Brain pericyte (primary cell): ENCODE results near the gene ALPP.
"Not testable (repeated sequence)": the region's sequence is repeated elsewhere in the genome, so short reads cannot be mapped to it uniquely, and the experiment has no call there.

Experiments
- DNase-seq: peaks from one replicate; pipeline ENCODE4 v3.0.0-alpha.2; 2012; ENCODE audit warnings: low read depth, low spot score

ALPP gene

DNA sequence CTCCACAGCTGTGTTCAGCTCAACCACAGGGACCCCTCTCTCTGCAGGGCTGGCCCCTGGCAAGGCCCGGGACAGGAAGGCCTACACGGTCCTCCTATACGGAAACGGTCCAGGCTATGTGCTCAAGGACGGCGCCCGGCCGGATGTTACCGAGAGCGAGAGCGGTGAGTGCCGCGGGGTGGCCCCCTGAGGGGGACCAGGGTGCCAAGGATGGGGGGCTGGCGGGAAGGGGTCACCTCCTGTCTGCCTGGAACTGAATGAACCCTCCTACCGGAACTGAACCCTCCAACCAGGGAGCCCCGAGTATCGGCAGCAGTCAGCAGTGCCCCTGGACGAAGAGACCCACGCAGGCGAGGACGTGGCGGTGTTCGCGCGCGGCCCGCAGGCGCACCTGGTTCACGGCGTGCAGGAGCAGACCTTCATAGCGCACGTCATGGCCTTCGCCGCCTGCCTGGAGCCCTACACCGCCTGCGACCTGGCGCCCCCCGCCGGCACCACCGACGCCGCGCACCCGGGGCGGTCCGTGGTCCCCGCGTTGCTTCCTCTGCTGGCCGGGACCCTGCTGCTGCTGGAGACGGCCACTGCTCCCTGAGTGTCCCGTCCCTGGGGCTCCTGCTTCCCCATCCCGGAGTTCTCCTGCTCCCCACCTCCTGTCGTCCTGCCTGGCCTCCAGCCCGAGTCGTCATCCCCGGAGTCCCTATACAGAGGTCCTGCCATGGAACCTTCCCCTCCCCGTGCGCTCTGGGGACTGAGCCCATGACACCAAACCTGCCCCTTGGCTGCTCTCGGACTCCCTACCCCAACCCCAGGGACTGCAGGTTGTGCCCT lies 2.9 kb downstream of the ALPP start:
- DNase-seq = not testable (repeated sequence)

DNA sequence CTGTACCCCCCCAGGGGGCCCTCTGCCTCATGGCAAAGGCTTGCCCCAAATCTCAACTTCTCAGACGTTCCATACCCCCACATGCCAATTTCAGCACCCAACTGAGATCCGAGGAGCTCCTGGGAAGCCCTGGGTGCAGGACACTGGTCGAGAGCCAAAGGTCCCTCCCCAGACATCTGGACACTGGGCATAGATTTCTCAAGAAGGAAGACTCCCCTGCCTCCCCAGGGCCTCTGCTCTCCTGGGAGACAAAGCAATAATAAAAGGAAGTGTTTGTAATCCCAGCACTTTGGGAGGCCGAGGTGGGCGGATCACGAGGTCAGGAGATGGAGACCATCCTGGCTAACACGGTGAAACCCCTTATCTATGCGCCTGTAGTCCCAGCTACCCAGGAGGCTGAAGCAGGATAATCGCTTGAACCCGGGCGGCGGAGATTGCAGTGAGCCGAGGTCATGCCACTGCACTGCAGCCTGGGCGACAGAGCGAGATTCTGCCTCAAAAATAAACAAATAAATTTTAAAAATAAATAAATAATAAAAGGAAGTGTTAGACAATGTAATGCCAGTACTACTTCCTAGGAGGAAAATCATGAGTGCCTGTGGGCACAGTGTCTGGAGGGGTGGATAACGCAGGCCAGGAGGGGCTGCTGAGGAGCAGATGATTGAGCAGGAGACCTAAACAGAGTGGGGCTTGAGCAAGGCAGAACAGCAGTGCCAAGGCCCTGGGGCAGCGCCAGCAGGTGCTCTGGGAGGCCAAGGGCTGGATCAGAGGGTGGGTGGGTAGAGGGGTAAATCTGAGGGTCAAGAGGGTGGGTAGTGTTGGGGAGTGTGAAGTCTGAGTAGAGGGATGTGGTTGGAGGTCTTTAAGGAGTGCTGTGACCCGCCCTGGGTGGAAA lies 4.0 kb downstream of the ALPP start:
- DNase-seq = no peak

DNA sequence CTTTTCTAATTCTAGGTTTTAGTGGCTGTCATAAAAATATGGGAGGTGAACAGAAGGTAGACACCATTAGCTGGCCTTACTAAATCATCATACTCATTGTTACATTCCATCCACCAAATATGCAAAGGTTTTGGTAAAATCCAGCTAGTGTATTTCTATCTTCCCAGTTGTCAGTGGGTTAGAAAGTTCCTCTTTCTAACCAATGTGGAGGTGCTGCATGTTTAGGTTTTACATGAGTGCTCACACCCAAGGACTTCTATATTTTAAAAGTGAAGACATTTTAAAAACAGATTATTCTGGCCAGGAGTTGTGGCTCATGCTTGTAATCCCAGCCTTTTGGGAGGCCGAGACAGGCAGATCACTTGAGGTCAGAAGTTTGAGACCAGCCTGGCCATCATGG lies 5.9 kb downstream of the ALPP start:
- no peak for DNase-seq

DNA sequence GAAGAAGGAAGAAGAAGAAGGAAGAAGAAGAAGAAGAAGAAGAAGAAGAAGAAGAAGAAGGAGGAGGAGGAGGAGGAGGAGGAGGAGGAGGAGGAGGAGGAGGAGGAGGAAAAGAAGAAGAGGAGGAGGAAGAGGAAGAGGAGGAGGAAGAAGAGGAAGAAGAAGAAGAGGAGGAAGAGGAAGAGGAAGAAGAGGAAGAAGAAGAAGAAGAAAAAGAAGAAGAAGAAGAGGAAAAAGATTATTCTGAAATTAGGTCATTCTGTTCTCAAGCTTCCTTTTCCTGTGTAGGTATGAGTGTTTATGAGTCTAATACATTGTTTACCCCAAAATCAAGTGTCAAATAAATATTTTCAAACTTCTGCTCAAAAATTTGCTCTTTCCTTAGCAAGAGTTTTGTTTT lies 6.5 kb downstream of the ALPP start:
- not testable (repeated sequence) for DNase-seq

DNA sequence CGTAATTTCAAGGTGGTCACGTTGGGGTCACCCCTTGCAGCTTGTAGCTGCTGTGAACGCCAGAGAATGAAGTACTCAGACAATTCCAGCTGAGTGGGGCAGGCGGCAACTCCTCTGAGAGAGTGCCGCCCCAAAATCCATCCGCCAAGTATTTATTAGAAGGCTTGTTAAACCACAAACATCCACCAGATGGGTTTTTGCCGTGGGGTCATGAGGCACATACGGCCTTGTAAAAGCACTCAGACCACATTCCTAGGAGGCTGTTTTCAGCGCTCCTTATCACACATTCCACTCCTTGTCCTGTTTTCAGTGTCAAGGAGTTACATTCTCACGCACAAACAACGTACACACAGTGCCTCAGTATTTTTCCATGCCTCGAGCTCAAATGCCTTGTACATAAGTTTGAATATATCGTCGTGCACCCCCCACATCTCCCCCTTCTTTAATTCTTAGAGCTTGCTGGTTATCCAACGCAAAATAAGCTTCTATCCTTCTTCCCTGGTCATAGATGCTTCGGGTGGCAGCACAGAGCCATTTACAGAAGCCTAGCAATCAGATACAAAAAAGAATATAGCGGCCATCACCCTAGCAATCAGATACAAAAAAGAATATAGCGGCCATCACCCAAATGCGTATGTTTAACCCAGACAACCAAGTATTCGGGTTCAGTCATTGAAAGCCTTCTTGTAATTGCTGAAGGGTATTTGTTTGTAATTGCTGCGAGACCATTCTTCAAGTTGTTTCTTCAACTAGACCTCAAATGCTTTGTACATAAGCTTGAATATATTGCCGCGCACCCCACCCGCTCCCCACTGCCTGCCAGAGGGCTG lies 7.3 kb downstream of the ALPP start:
- DNase-seq = no peak

DNA sequence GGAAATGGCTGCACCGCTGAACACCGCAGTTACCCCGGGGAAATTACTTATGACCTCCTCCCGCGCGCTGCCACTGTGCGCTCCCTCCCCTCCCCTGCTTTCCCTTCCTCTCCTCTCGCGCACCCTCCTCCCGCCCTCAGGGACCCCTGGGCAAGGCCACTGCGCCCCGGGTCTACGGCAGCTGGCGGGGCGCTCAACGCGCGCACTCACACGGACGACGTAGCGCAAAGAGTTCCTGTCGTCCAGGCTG lies 7.9 kb downstream of the ALPP start:
- no peak for DNase-seq

DNA sequence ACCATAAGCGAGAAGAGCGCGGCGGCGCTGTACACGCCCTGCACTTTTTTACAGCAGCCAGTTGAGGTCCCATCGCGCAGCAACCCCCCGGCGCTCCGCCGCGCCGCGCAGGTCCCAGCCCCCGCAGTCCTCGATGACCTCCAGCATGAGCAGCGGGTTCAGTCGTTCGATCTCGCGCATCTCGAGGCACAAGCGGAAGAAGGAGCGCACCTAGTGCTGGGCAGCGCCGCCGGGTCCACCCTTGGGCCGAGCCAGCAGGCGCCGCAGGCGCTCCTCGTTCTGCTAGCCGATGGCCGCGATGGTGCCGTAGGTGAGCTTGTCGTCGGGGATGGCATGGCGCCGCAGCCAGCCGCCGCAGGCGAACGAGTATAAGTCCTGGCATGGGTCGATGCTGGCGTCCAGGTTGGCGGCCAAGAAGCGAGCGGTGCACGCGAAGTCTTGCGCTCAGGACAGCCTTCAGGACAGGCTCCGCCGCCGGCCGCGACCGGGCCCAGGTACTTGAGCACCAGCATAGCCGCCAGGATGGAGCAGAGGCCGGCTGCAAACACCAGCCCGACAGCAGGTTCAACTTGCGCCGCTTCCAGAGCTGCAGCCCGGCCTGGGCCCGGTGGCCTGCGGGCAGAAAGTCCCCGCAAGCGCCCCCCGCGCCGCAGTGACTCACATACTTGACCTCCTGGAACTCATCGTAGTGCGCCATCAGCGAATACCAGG lies 8.3 kb downstream of the ALPP start:
- DNase-seq = no peak

DNA sequence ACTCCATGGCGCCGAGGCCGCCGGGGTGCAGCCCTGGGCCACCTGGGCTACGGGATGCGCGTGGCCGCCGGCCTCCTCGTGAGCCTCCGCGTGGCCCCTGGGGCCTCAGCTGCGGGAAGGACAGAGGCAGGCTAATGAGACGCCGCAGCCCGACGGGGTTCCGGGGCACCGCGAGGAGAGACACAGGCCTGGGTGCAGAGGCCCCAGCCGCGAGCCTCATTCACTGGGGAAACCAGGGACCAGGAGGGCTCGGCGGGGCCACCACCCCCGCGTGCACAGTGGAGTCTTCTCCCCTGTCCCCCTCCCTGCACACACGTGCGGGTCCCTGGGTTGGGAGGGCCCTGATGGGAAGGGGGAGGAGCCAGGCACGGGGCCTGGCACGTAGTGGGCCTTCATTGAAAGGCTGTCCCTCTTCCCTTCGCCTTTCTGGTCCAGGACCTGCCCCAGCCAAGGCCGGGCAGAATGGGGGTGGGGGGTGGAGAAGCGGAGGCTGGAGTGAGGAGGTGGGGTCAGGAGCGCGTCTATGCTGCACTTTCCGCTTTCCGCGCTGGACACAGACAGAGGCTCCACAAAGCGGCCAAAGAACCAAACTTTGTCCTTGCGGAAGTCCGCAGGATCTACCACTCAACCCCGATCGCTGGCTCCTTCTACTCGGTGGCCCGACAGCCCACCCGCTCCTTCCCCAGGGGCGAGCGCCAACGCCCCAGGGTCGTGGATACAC lies 9.1 kb downstream of the ALPP start:
- DNase-seq = no peak

DNA sequence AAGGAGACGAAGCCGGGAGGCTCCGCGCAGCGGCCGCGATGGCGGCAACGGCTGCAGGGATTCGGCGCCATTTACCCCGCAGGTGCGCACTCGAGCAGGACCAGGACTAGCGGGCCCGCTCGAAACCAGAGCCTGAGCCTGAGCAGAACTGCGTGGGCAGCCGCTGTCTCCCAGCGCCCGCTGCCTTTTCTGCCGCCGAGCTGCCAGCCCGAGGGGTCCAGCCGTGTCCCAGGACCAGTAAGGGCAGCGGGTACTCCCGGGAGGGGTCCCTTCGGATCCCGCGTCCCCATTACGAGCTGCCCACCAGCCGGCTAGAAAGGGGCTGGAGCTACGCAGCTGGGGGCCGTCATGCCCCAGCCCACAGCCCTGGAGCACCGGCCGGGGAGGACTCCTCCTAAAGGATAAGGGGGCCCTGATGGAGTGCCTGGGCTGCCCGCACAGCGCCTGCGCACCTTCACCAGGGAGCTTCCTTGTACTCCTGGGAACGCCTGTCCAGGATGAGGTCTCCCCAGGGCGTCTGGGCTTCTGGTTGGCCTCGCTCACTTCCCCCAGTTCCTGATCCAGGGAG lies 9.9 kb downstream of the ALPP start:
- DNase-seq = no peak

DNA sequence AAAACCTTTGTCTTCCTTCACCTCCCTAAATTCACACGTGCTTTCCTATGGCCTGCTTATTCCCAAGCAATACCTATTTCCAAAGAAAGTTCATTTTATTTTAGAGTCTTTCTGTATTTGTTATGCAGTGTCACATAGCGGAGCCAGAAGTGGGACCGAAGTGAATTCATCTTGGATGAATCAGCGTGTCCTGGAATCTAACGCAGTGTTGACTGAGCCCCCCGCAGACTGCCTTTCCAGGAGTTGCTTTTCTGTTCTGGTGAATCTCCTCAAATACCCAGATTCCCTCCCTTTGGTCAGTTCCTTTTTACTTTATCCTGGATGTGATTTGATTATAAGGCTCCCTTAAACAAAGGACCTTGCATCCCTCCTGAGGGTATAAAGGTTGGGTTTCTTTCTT lies 10.8 kb downstream of the ALPP start:
- DNase-seq = no peak

DNA sequence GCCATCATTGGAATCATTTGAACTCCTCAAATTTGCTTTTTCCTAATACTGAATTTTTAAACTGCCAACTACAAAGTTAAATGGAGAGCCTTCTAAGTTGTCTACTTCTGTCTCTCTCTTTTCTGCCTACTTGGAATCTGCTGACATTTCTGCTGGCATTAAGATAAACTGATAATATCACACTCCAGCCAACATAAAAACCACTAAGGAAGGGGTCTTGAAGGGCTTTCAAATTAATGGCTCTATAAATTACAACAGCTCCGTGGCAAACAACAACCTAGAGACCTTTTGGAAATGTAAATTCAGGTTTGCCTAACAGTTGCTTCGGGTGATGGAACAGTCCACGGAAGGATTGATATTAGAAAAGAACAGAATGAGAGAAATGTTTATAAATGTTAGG lies 12.1 kb downstream of the ALPP start:
- no peak for DNase-seq

DNA sequence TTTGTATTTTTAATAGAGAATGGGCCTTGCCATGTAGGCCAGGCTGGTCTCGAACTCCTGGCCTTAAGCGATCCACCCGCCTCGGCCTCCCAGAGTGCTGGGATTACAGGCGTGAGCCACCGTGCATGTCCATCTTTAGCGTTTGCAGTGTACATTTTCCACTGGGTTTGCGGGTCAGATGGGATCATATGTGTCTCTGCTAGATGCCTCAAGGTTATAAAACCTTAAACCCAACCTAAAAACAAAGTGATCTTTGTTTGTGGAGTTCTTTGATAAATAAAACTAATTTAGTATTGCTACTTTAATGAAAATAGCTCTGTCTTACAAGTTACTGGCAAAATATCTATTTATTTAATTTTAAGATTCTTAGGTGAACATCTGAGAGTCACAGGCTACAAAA lies 15.0 kb downstream of the ALPP start:
- DNase-seq = no peak

DNA sequence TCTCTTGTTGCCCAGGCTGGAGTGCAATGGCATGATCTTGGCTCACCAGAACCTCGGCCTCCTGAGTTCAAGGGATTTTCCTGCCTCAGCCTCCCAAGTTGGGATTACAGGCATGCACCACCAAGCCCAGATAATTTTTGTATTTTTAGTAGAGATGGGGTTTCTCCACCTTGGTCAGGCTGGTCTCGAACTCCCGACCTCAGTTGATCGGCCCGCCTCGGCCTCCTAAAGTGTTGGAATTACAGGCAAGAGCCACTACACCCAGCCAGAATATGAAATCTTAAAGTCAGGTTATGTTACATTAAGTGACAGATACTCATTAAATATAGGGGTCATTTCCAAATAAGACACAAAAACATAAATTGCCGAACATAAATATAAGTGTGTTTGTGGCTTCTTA lies 15.9 kb downstream of the ALPP start:
- not testable (repeated sequence) for DNase-seq

DNA sequence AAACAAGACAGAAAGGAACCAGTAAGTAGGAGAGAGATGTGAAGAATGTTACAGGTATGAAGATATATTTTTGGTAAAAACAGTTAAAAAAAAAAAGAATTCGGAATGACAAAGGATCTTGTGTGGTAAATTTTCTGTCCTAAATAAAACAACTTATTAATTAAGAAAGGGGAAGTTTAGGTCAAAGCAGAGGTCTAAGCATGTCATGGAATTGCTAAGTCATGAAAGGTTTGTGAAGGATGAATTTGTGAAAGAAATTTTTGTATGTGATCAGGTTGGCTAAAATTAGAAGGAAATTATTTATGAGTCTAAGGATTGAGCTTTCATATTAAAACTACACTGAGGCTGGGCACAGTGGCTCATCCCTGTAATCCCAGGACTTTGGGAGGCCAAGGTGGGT lies 17.0 kb downstream of the ALPP start:
- no peak for DNase-seq

DNA sequence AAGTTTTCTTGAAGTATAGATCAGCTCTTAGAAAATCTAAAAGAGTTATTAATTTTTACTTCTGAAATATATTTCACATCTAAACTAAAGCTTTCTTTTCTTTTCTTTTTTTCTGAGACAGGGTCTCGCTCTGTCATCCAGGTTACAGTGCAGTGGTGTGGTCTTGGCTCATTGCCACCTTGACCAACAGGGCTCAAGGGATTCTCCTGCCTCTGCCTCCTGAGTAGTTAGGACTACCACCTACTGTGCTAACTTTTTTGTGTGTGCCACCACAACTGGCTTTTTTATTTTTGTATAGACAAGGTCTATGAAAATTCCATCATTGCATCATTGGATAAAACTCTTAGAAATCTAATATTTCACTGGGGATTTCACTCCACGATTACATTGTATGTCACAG lies 18.1 kb downstream of the ALPP start:
- DNase-seq = no peak

DNA sequence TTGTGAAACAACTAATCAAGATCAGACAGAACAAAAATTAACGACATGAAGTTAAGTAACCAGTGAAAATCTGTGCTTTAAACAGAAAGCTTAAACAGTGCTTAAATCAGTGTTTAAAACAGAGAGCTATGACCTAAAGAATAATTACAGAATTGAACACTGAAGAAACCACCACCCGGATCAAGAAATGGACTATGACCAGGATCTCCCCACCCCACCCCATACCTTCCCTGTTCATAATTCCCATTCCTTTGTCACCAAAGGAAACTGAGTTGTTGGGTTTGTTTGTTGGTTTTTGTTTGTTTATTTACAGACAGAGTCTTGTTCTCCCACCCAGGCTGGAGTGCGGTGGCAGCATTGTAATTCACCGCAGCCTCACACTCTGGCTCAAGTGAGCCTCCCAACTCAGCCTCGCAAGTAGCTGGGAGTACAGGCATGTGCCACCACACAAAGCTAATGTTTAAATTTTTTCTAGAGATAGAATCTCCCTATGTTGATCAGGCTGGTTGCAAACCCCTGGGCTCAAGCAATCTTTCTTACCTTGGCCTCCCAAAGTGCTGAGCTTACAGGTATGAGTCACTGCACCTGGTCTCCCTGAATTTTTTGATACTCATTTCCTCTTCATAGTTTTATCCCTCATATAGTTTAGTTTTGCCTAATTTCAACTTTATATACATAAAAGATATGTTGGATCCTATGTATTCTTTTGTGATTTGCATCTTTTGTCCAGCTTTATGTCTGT lies 19.9 kb downstream of the ALPP start:
- DNase-seq = no peak

DNA sequence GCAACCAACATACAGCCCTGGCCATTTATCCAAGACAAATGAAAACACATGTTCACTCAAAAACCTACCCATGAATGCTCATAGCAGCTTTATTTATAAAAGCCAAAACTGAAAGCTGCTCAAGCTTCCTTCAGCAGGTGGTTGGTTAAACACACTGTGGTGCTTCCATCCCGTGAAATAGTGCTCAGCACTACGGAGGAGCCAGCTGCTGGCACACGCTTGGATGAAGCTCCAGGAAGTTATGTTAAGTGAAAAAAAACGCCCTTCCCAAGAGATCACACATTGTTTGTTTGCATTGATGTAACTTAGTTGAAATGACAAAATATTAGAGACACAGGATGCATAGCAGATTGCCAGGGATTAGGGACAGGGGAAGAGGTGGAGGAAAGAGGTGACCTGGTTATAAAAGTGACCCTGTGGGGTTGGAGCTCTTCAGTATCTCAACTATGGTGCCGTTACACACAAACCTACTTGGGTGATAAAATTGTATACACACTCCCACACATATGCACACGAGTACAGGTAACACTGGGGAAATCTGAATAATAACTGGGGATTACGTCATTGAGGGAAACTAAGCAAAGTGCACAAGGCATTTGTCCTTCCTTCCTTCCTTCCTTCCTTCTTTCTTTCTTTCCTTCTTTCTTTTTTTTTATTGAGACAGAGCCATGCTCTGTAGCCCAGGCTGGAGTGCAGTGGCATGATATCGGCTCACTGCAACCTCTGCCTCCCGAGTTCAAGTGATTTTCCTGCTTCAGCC lies 21.9 kb downstream of the ALPP start:
- DNase-seq = no peak

DNA sequence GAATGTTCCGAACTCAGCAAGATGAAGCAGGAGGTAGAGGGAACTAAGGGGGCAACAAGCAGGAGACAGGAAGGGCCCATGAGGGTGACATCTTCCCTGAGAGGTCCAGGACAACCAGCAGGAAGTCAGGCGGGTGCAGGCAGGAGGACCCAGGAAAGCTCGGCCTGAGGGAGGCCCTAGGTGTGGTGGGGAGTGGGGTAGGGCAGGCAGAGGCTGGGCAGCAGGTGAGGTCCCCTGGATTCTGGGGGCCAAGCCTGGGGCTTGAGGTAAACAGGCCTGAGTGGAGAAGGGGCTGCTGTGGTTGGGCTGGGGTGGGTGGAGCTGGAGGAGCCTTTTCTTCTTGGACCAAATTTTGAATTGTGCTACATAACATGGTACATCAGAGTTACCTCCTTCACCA lies 24.0 kb downstream of the ALPP start:
- no peak for DNase-seq

DNA sequence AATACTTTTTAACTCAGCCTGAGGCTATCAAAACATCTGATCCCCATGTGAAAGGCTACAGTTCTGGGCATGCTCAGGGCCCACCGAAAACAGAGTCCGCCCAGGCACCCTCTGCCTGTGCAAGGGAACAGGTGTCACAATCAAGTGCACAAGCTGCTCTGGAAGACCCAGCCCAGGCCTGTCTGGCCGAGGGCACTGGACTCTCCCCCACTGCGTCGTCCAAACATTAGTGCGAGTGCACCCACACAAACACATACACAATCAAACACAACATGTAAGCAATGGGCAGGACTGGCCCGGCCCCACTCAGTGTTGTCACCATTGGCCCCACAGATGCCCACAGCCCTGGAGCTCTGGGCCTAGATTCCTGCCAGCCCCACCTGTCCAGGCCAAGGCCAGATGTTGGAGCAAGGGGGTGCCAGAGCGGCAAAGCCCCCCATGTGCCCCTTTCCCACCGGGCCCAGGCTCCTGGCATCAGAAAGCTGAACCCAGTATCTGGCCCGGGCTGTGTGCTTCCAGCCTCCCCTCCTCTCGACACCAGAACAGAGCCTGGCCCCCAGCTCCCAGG lies 27.5 kb downstream of the ALPP start:
- DNase-seq = no peak
